Activated T-helper 2 cell treated with anti-CD3 and anti-CD28 coated beads, Interferon-gamma antibody, Interleukin-2, Interleukin-4, amounts not matched to agents 10 μg/mL and 5 μg/mL and 100 μg/mL, durations not matched to agents 14 hours and 24 hours and 36 hours (primary cell): ENCODE measurements around the gene TCHH. TPM values are rescaled to one million over a fixed set of nuclear protein-coding genes. Genes with fewer than 3 reads are reported as not detected.
"Not testable (repeated sequence)": the region's sequence is repeated elsewhere in the genome, so short reads cannot be mapped to it uniquely, and the experiment has no call there.

Experiments used
- DNase-seq: peaks from one replicate; pipeline ENCODE4 v3.0.0; 2021; ENCODE audit warnings: low spot score
- H3K27ac Mint-ChIP-seq: one replicate; pipeline ENCODE4 v1.8.0; 2021; ENCODE audit warnings: mixed read lengths
- H3K27me3 Mint-ChIP-seq: one replicate; pipeline ENCODE4 v1.8.0; 2021; ENCODE audit warnings: low read depth, mixed read lengths
- H3K36me3 Mint-ChIP-seq: one replicate; pipeline ENCODE4 v1.8.0; 2021; ENCODE audit warnings: low read depth, mixed read lengths
- H3K4me1 Mint-ChIP-seq: one replicate; pipeline ENCODE4 v1.8.0; 2021; ENCODE audit warnings: low read depth, mixed read lengths
- H3K4me3 Mint-ChIP-seq: one replicate; pipeline ENCODE4 v1.8.0; 2021; ENCODE audit warnings: low read depth, mild to moderate bottlenecking, moderate library complexity, mixed read lengths
- H3K9me3 Mint-ChIP-seq: one replicate; pipeline ENCODE4 v1.8.0; 2021; ENCODE audit warnings: mixed read lengths
- intact Hi-C: fragments of 100-400 bp; cut with micrococcal nuclease; formaldehyde crosslinking; loops from one replicate; pipeline ENCODE4 v1.15.1; 2023
- total RNA-seq: library from RNA; stranded (reverse); gene quantifications from 2 replicates; pipeline ENCODE4 v1.2.3, GENCODE V29; 2022

Gene TCHH
- total RNA-seq: 0.02 TPM in 1 of 2 replicates, not detected in the other

GRCh38 chr1:152115344-152115743, at the start of gene TCHH:
TCHH (minus strand) TSS chr1:152115444; CDS start chr1:152114080, 1,364 bp downstream.
- Mint-ChIP-seq H3K27me3 (peaks cover 39% of the 10 kb centered on the region), H3K9me3 (no peaks in the 10 kb centered on the region), H3K4me3 (no peak within 1 kb of the TSS), H3K36me3 (no peaks in the 10 kb centered on the region), H3K4me1 (no peaks in the 10 kb centered on the region), H3K27ac (no peak within 1 kb of the TSS)
- intact Hi-C loops: no loop called here
- no peak for DNase-seq

GRCh38 chr1:152164517-152165136, 49.4 kb upstream of the TCHH start:
- H3K27me3 Mint-ChIP-seq: peaks cover 40% of the 10 kb centered on the region

DNA sequence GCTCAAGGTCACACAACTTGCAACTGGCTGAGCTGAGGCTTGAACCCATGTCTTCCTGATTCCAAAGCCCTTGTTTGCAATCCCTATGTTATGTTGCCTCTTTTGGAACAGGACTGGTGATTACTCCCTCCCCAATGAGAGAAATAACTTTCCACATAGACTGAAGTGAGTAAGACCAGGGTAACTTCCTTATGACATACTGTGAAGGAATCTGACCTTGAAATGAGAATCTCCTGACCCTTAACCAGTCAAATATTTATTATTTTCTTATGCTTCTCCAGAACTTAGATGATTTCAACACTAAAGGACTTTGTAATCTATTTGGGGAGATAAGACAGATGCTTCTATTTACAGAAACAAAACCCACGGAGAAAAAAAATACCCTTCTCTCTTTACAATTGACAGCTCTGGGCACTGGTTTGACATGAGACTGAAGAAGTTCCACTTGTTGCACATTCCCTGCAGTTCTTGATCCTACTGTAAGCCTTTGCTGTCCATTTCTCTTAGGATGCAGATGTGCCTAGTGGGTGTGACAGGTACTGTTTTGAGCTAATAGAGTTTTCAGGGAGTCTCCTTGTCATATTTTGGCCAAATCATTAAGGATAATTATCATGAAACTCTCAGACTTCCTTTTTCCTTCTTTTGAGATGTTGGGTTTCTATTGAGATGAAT, 47.7 kb upstream of the TCHH start:
- intact Hi-C loops: no loop called here

More at GRCh38 chr1:152164517-152165136, 49.4 kb upstream of the TCHH start:
- Mint-ChIP-seq H3K4me1 (peaks cover 7% of the 10 kb centered on the region), H3K36me3 (no peaks in the 10 kb centered on the region), H3K27ac (no peak overlapping the region), H3K4me3 (no peak overlapping the region), H3K9me3 (no peaks in the 10 kb centered on the region)
- DNase-seq: no peak
- intact Hi-C loops: no loop called here

DNA sequence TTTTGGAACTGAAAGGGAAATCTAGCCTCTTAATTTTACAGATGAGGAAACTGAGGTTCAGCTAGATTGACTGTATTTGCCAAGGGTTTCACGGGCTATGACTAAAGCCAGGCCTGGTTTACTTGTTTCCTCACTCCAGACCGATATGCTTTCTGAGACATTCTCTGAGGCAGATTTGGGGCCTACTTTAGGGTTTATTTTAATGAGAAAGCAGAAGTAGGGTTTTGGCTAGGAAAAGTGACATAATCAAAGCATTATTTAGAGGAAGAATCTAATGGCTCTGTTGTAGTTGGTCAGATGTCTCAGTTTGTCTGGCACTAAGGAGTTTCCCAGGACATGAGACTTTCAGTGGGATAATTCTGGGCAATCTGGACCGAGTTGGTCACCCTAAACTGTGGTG, 45.3 kb upstream of the TCHH start:
- intact Hi-C loops: no loop called here
- Mint-ChIP-seq H3K4me1 (peaks cover 2% of the 10 kb centered on the region), H3K27me3 (peaks cover 41% of the 10 kb centered on the region)

More for the DNA sequence above, 47.7 kb upstream of the TCHH start:
- Mint-ChIP-seq H3K36me3 (no peaks in the 10 kb centered on the region), H3K9me3 (no peaks in the 10 kb centered on the region), H3K27ac (no peak overlapping the region), H3K27me3 (peaks cover 42% of the 10 kb centered on the region), H3K4me1 (peaks cover 7% of the 10 kb centered on the region), H3K4me3 (no peak overlapping the region)
- DNase-seq: no peak

GRCh38 chr1:152159144-152159543, 43.9 kb upstream of the TCHH start, which contains the start of gene RPTN:
RPTN (minus strand) TSS chr1:152159228; CDS start chr1:152157889, 1,339 bp downstream.
- DNase-seq: no peak
- no peaks in the 10 kb centered on the region for H3K9me3 Mint-ChIP-seq

More for the DNA sequence above, 45.3 kb upstream of the TCHH start:
- DNase-seq: no peak
- Mint-ChIP-seq H3K9me3 (no peaks in the 10 kb centered on the region), H3K27ac (no peak overlapping the region), H3K4me3 (no peak overlapping the region), H3K36me3 (no peaks in the 10 kb centered on the region)

DNA sequence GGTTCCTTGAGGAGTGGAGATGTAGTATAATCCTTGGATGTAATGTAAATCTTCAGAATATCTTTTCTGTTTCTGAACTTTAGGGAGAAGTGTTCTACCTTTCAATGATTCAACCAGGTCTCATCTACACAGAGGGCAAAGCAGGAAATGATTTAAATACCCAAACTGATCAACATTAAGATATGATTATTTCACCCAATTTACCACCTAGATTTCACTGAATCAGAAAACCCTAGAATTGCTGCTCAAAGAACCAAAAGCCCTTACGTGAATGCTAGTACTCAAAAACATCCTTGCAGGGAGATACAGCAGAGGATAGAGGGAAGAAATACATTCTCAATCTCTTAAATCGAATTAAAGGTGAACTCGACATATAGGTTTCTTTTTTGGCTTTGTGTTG, 38.8 kb upstream of the TCHH start:
- Mint-ChIP-seq H3K4me3 (no peak overlapping the region), H3K36me3 (no peaks in the 10 kb centered on the region), H3K4me1 (peaks cover 4% of the 10 kb centered on the region), H3K27ac (no peak overlapping the region), H3K27me3 (peaks cover 27% of the 10 kb centered on the region), H3K9me3 (peaks cover 3% of the 10 kb centered on the region)
- intact Hi-C loops: no loop called here
- no peak for DNase-seq

More at GRCh38 chr1:152159144-152159543, 43.9 kb upstream of the TCHH start, which contains the start of gene RPTN:
- Mint-ChIP-seq H3K27me3 (peaks cover 37% of the 10 kb centered on the region), H3K4me1 (no peaks in the 10 kb centered on the region), H3K4me3 (no peak within 1 kb of the TSS), H3K27ac (no peak within 1 kb of the TSS), H3K36me3 (no peaks in the 10 kb centered on the region)
- intact Hi-C loops: no loop called here

GRCh38 chr1:152151646-152152045, 36.4 kb upstream of the TCHH start:
- Mint-ChIP-seq H3K4me3 (no peak overlapping the region), H3K27me3 (peaks cover 27% of the 10 kb centered on the region), H3K36me3 (no peaks in the 10 kb centered on the region), H3K27ac (no peak overlapping the region), H3K4me1 (peaks cover 4% of the 10 kb centered on the region), H3K9me3 (peaks cover 15% of the 10 kb centered on the region)
- intact Hi-C loops: no loop called here
- DNase-seq: no peak

- H3K36me3 Mint-ChIP-seq: no peaks in the 10 kb centered on the region
- peaks cover 24% of the 10 kb centered on the region for H3K9me3 Mint-ChIP-seq
- H3K27ac Mint-ChIP-seq: no peak overlapping the region
- H3K27me3 Mint-ChIP-seq: peaks cover 32% of the 10 kb centered on the region
- intact Hi-C loops: no loop called here
- peaks cover 2% of the 10 kb centered on the region for H3K4me1 Mint-ChIP-seq
- no peak overlapping the region for H3K4me3 Mint-ChIP-seq
- no peak for DNase-seq
These were observed 33.7 kb upstream of the TCHH start for GRCh38 chr1:152148981-152149380.

GRCh38 chr1:152148051-152148450, 32.8 kb upstream of the TCHH start:
- Mint-ChIP-seq H3K36me3 (no peaks in the 10 kb centered on the region), H3K27ac (no peak overlapping the region), H3K4me1 (peaks cover 5% of the 10 kb centered on the region), H3K4me3 (no peak overlapping the region), H3K9me3 (peaks cover 24% of the 10 kb centered on the region), H3K27me3 (peaks cover 33% of the 10 kb centered on the region)
- intact Hi-C loops: no loop called here
- DNase-seq: no peak

DNA sequence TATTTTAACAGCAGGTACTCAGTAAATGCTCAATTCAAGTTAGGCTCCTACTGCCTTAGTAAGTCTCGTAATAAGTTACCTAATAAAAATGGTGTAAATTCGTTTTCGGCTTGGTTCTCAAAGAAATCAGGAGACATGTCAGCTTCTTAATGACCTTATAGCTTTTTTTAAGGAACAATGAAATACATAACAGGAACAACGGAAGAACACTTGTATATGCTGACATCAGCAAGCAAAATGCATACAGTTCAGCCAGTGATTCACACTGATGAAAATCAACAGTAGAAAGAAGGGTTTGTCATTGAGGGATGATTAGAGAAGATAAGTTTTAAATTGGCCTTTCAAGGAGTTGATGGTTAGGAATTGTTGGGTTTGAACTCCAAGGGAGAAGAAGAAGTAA, 30.5 kb upstream of the TCHH start:
- DNase-seq: no peak
- Mint-ChIP-seq H3K4me3 (no peak overlapping the region), H3K27me3 (peaks cover 21% of the 10 kb centered on the region), H3K9me3 (peaks cover 24% of the 10 kb centered on the region), H3K36me3 (no peaks in the 10 kb centered on the region), H3K27ac (no peak overlapping the region), H3K4me1 (peaks cover 5% of the 10 kb centered on the region)
- intact Hi-C loops: no loop called here

- Mint-ChIP-seq H3K27me3 (peaks cover 27% of the 10 kb centered on the region), H3K9me3 (peaks cover 24% of the 10 kb centered on the region)
- H3K36me3 Mint-ChIP-seq, H3K27ac Mint-ChIP-seq, H3K4me1 Mint-ChIP-seq, H3K4me3 Mint-ChIP-seq, DNase-seq, intact Hi-C loops: not testable (repeated sequence)
These were observed 29.5 kb upstream of the TCHH start for GRCh38 chr1:152144674-152145183.

- H3K27ac Mint-ChIP-seq: no peak overlapping the region
- H3K9me3 Mint-ChIP-seq: peaks cover 15% of the 10 kb centered on the region
- H3K27me3 Mint-ChIP-seq: peaks cover 30% of the 10 kb centered on the region
- DNase-seq: no peak
- peaks cover 5% of the 10 kb centered on the region for H3K4me1 Mint-ChIP-seq
- no peak overlapping the region for H3K4me3 Mint-ChIP-seq
- H3K36me3 Mint-ChIP-seq: no peaks in the 10 kb centered on the region
- intact Hi-C loops: loop anchor here (2.0 kb wide), 2 partner anchors 39 to 95 kb away; no protein-coding TSS in a partner anchor
These were observed 28.1 kb upstream of the TCHH start for GRCh38 chr1:152143150-152143887.
